IMR-90 (cell line): ENCODE results near the gene TRIM47. TPM values are rescaled to one million over a fixed set of nuclear protein-coding genes. Genes with fewer than 3 reads are reported as not detected.

Experiments
- ATAC-seq: fragments of 200-7000 bp; cut with Tn5 transposase; 2 replicates; pipeline ENCODE4 v1.9.1; 2020; ENCODE audit warnings: low read depth, mild to moderate bottlenecking, moderate library complexity
- BruUV-seq: library from RNA; stranded (reverse); fragments of 400-500 nt; replicated peaks from 2 replicates; lab custom pipeline; 2021; lab: Mats Ljungman, UMichigan
- CTCF ChIA-PET: fragments of 300-600 bp; formaldehyde crosslinking; extraction: SDS; loops from one replicate; lab custom pipeline; 2021; ENCODE audit warnings: antibody characterized with exemption; lab: Yijun Ruan, JAX
- POLR2A ChIA-PET: fragments of 300-600 bp; sonication (Branson Sonifier 250); formaldehyde crosslinking; loops from one replicate; lab custom pipeline; 2022; ENCODE audit warnings: antibody characterized with exemption; ENCODE audit not compliant: unreplicated experiment; lab: Charles Lee
- DNase-seq: peaks from one replicate; pipeline ENCODE4 v3.0.0; 2013
- H2AFZ ChIP-seq: replicated peaks from 2 replicates; pipeline ENCODE3; 2013; ENCODE audit warnings: low read length, mild to moderate bottlenecking; ENCODE audit not compliant: poor library complexity
- H2AK5ac ChIP-seq: 2 replicates; pipeline ENCODE4 v1.6.1; 2013; ENCODE audit warnings: low read depth, low read length, inconsistent platforms
- H2AK9ac ChIP-seq: replicated peaks from 2 replicates; pipeline ENCODE3; 2013; ENCODE audit warnings: mild to moderate bottlenecking, low read depth, low read length, moderate library complexity; ENCODE audit not compliant: poor library complexity
- H2BK120ac ChIP-seq: 2 replicates; pipeline ENCODE4 v1.6.1; 2013; ENCODE audit warnings: low read depth, low read length, inconsistent platforms
- H2BK15ac ChIP-seq: 3 replicates; pipeline ENCODE4 v1.6.1; 2013; ENCODE audit warnings: low read depth, low read length, inconsistent platforms
- H2BK20ac ChIP-seq: 2 replicates; pipeline ENCODE4 v1.6.1; 2013; ENCODE audit warnings: low read depth, mild to moderate bottlenecking, inconsistent platforms, low read length, moderate library complexity
- H2BK5ac ChIP-seq: 2 replicates; pipeline ENCODE4 v1.6.1; 2013; ENCODE audit warnings: mild to moderate bottlenecking, low read depth, low read length, inconsistent platforms; ENCODE audit not compliant: poor library complexity, severe bottlenecking
- H3K14ac ChIP-seq: replicated peaks from 2 replicates; pipeline ENCODE4 v1.6.1; 2013; ENCODE audit warnings: low read depth, low read length, inconsistent platforms
- H3K18ac ChIP-seq: 2 replicates; pipeline ENCODE4 v1.6.1; 2013; ENCODE audit warnings: low read depth, low read length, control low read depth
- H3K23ac ChIP-seq: 2 replicates; pipeline ENCODE4 v1.6.1; 2013; ENCODE audit warnings: low read depth, low read length, inconsistent platforms
- H3K27ac ChIP-seq: 2 replicates; pipeline ENCODE4 v1.5.1; 2013; ENCODE audit warnings: mild to moderate bottlenecking, control low read depth, low read length; ENCODE audit not compliant: insufficient read depth
- H3K27me3 ChIP-seq: 2 replicates; pipeline ENCODE4 v1.6.1; 2013; ENCODE audit warnings: low read length; ENCODE audit not compliant: control insufficient read depth, insufficient read depth
- H3K36me3 ChIP-seq: 2 replicates; pipeline ENCODE4 v1.6.1; 2013; ENCODE audit warnings: low read length, mixed read lengths; ENCODE audit not compliant: control insufficient read depth, insufficient read depth
- H3K4ac ChIP-seq: 2 replicates; pipeline ENCODE4 v1.6.1; 2013; ENCODE audit warnings: low read depth, low read length, inconsistent platforms
- H3K4me1 ChIP-seq: 2 replicates; pipeline ENCODE4 v1.6.1; 2013; ENCODE audit warnings: low read length, mixed read lengths; ENCODE audit not compliant: control insufficient read depth, insufficient read depth
- H3K4me2 ChIP-seq: 2 replicates; pipeline ENCODE4 v1.6.1; 2013; ENCODE audit warnings: low read depth, mild to moderate bottlenecking, control low read depth, low read length, moderate library complexity
- H3K4me3 ChIP-seq: 2 replicates; pipeline ENCODE4 v1.5.1; 2013; ENCODE audit warnings: low read depth, mild to moderate bottlenecking, control low read depth, low read length, moderate library complexity; ENCODE audit not compliant: insufficient read depth
- H3K56ac ChIP-seq: 2 replicates; pipeline ENCODE4 v1.6.1; 2013; ENCODE audit warnings: low read length, inconsistent platforms; ENCODE audit not compliant: insufficient read depth; ENCODE audit errors: extremely low read depth
- H3K79me1 ChIP-seq, 2 experiments: 2 replicates each; pipeline ENCODE4 v1.6.1; 2013; ENCODE audit warnings: low read length in 2 of 2, inconsistent platforms in 1 of 2, low read depth in 1 of 2
- H3K9ac ChIP-seq: 2 replicates; pipeline ENCODE4 v1.6.1; 2013; ENCODE audit warnings: low read depth, low read length, control low read depth
- H3K9me1 ChIP-seq: 2 replicates; pipeline ENCODE4 v1.6.1; 2013; ENCODE audit warnings: low read length, inconsistent platforms; ENCODE audit not compliant: insufficient read depth
- H3K9me3 ChIP-seq: 2 replicates; pipeline ENCODE4 v1.6.1; 2013; ENCODE audit warnings: low read length; ENCODE audit not compliant: control insufficient read depth, insufficient read depth
- H4K20me1 ChIP-seq: 2 replicates; pipeline ENCODE4 v1.6.1; 2013; ENCODE audit warnings: low read length, inconsistent platforms; ENCODE audit not compliant: insufficient read depth
- H4K5ac ChIP-seq: 2 replicates; pipeline ENCODE4 v1.6.1; 2013; ENCODE audit warnings: mild to moderate bottlenecking, low read depth, low read length, control low read depth
- H4K8ac ChIP-seq, 2 experiments: 2 replicates each; pipeline ENCODE4 v1.6.1; 2013; ENCODE audit warnings: low read depth in 2 of 2, low read length in 2 of 2, control low read depth in 1 of 2, inconsistent platforms in 1 of 2
- H4K91ac ChIP-seq: 2 replicates; pipeline ENCODE4 v1.6.1; 2013; ENCODE audit warnings: low read depth, low read length, inconsistent platforms; ENCODE audit not compliant: insufficient read depth
- CEBPB ChIP-seq: IDR thresholded peaks from 2 replicates; pipeline ENCODE4 v1.6.1; 2012; ENCODE audit warnings: low read depth, low read length, improper control_type of control experiment
- FOS ChIP-seq: fragments of 150-350 bp; IDR thresholded peaks from 2 replicates; pipeline ENCODE4 v1.6.1; 2016; ENCODE audit warnings: low read depth, low read length
- MAZ ChIP-seq: IDR thresholded peaks from 2 replicates; pipeline ENCODE4 v1.6.1; 2012; ENCODE audit warnings: low read depth, mild to moderate bottlenecking, low read length, improper control_type of control experiment, moderate library complexity, borderline replicate concordance
- NFE2L2 ChIP-seq: fragments of 150-350 bp; IDR thresholded peaks from 2 replicates; pipeline ENCODE4 v1.6.1; 2016; ENCODE audit warnings: low read depth, mild to moderate bottlenecking, low read length
- POLR2A ChIP-seq: IDR thresholded peaks from 2 replicates; pipeline ENCODE4 v1.6.1; 2012; ENCODE audit warnings: mild to moderate bottlenecking, low read depth, low read length
- RCOR1 ChIP-seq: IDR thresholded peaks from 2 replicates; pipeline ENCODE4 v1.6.1; 2012; ENCODE audit warnings: mild to moderate bottlenecking, low read length, improper control_type of control experiment; ENCODE audit not compliant: insufficient replicate concordance
- WGBS, 2 experiments: methylation state at CpG; one replicate each; pipeline versions ENCODE4 v1.1.5 to v1.1.7; 2013; ENCODE audit warnings: missing lambda C conversion rate in 2 of 2; ENCODE audit not compliant: insufficient read length in 1 of 2; ENCODE audit errors: extremely low coverage in 2 of 2; 5-methylcytosine and 5-hydroxymethylcytosine counted together
- dilution Hi-C: fragments of 300-500 bp; cut with HindIII; formaldehyde crosslinking; loops from one replicate; pipeline ENCODE4 v1.14.3; 2018; ENCODE audit warnings: low sequenced_read_pairs; ENCODE audit not compliant: unreplicated experiment
- in situ Hi-C: fragments of 300-500 bp; cut with MboI; formaldehyde crosslinking; loops from 3 replicates; pipeline ENCODE4 v1.14.3; 2019; ENCODE audit warnings: low sequenced_read_pairs, inconsistent platforms, mixed read lengths
- intact Hi-C: fragments of 100-400 bp; cut with micrococcal nuclease; formaldehyde crosslinking; loops from 2 replicates; pipeline ENCODE4 v1.10.0; 2022
- polyA plus RNA-seq, 3 experiments: library from polyadenylated mRNA; depleted of rRNA; stranded (reverse); fragments of >200 nt; gene quantifications; 2 replicates each; pipeline ENCODE4 v1.2.3, GENCODE V29; 2012; ENCODE audit warnings: low replicate concordance in 1 of 3
- total RNA-seq: library from RNA; depleted of rRNA; stranded (reverse); fragments of >200 nt; gene quantifications from 2 replicates; pipeline ENCODE4 v1.2.3, GENCODE V29; 2012
- TF ChIP-seq, protein P1 (sequence below): conservative IDR thresholded peaks from 2 replicates; pipeline ENCODE4 v1.5.1; 2012; ENCODE audit warnings: mild to moderate bottlenecking, low read depth, low read length, improper control_type of control experiment

Gene TRIM47
- total and polyA plus RNA-seq, 2 of the 4 experiments (the other 2 are of a cell fraction) = 1.4 to 7.5 TPM

- TF ChIP-seq CEBPB = no peak
Observed at GRCh38 chr17:75922963-75923874, 44.8 kb upstream of the TRIM47 start (continued).

DNA sequence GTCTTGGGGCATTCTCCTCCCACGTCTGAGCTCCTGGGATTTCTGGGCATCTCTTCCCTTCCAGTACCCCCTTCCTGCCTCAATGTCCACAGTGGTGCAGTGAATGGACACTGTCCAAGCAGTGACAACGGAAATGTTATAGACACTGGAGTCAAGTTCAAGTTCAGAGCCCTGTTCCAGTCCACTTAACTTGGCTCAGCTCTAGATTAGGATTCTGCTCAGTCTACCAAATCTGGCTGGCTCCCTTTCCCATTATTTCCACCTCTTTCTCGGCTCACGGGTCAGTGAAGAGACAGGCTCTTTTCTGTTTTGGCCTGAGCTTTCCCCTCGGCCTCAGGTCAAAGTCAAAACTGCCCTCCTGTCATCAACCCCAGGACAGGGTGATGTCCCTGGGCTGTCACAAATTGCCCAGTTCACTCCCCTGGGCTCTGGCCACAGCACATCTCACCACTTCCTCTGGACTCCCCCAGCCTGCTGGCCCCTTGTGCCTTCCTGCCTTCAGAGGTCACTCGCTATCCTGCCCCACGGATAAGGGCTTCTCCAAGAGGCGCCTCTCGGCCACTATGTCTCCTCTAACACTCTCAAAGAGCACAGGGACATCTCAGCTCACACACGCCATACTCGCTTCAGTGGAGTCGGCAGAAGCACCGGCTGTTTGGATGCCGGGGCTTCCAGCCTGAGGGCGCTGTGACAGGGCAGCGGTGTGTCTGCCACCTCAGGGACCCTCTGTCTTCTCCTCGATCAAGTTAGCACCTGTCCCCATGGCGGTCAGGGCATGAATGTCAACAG is 44.0 kb upstream of the TRIM47 start:
- Histone ChIP-seq H2BK20ac (no peak overlapping the region), H3K56ac (no peak overlapping the region), H3K4ac (no peak overlapping the region), H3K27ac (no peak overlapping the region), H3K36me3 (peaks cover 16% of the 10 kb centered on the region), H4K5ac (no peak overlapping the region), H4K91ac (no peak overlapping the region), H3K27me3 (no peaks in the 10 kb centered on the region), H2AK9ac (no peak overlapping the region), H2AK5ac (no peak overlapping the region), H3K9me3 (no peaks in the 10 kb centered on the region), H2BK5ac (no peak overlapping the region), H4K8ac (no peak overlapping the region), H3K4me1 (no peaks in the 10 kb centered on the region), H2BK120ac (no peak overlapping the region), H3K9me1 (no peaks in the 10 kb centered on the region; the same call in 1 of the 2 replicates), H3K23ac (no peak overlapping the region), H3K18ac (no peak overlapping the region), H3K4me2 (no peak overlapping the region), H3K14ac (no peak overlapping the region), H2AFZ (no peak overlapping the region), H3K79me1 (no peaks in the 10 kb centered on the region), H3K4me3 (no peak overlapping the region), H3K9ac (no peak overlapping the region), H4K20me1 (no peaks in the 10 kb centered on the region; the same call in 1 of the 2 replicates), H2BK15ac (no peak overlapping the region)
- ATAC-seq = no peak
- ChIA-PET CTCF (no interaction called here), POLR2A (interaction anchor here (0.5 kb wide), 1 partner anchor 68 kb away, joined by 3 read pairs; no protein-coding TSS in a partner anchor)
- DNase-seq = no peak
- no TSS peak for BruUV-seq
- WGBS, 2 experiments = 79% methylated on average over 11 of the region's 18 CpGs; no CpG with 5 or more reads in 1 of the 2 experiments
- TF ChIP-seq RCOR1 (no peak), NFE2L2 (no peak), POLR2A (no peak), FOS (no peak), CEBPB (no peak), MAZ (no peak)
- TF ChIP-seq, protein P1, sequence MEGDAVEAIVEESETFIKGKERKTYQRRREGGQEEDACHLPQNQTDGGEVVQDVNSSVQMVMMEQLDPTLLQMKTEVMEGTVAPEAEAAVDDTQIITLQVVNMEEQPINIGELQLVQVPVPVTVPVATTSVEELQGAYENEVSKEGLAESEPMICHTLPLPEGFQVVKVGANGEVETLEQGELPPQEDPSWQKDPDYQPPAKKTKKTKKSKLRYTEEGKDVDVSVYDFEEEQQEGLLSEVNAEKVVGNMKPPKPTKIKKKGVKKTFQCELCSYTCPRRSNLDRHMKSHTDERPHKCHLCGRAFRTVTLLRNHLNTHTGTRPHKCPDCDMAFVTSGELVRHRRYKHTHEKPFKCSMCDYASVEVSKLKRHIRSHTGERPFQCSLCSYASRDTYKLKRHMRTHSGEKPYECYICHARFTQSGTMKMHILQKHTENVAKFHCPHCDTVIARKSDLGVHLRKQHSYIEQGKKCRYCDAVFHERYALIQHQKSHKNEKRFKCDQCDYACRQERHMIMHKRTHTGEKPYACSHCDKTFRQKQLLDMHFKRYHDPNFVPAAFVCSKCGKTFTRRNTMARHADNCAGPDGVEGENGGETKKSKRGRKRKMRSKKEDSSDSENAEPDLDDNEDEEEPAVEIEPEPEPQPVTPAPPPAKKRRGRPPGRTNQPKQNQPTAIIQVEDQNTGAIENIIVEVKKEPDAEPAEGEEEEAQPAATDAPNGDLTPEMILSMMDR = no peak
- intact Hi-C loops (no loop called here), in situ Hi-C loops (no loop called here), dilution Hi-C loops (no loop called here)
